Stimulated activated CD4-positive, alpha-beta T cell treated with anti-CD3 and anti-CD28 coated beads, Interleukin-1b, Interleukin-23, amount 100 ng/mL, for 4 hours (primary cell): ENCODE results near the gene TPRA1.

Source experiments
- DNase-seq, 2 donors: peaks; one replicate each; pipeline ENCODE4 v3.0.0-alpha.2; 2020; ENCODE audit warnings: low read depth in 2 of 2

The TPRA1 gene

GRCh38 chr3:127590282-127590592 lies 296 bp downstream of the TPRA1 start:
- DNase-seq = no peak

- DNase-seq = peak in 1 of 2 donors; percentile 22
These were observed 792 bp downstream of the TPRA1 start for GRCh38 chr3:127589600-127590281.

GRCh38 chr3:127588806-127589577 lies 1.5 kb downstream of the TPRA1 start:
- DNase-seq = no peak

DNA sequence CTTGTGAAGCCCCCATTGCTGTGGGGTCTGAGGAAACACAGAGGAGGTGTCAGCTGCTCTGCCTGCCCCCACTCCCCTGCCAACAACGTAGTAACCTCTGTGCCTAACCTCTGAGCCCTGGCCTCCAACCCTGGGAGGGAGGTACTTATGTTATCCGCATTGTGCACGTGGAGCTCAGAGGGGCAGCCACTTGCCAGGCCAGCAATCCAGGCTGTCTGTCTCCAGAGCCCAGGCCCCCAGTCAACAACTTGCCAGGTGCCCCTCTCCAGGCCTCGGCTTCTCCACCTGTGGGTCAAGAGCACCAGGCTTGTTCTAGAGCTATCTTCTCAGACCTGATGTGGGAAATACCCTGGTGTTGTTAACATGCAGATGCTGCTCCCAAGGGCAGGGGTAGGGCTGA lies 2.7 kb downstream of the TPRA1 start:
- DNase-seq = no peak

- DNase-seq = no peak
These were observed 4.6 kb downstream of the TPRA1 start for GRCh38 chr3:127585813-127586413.

DNA sequence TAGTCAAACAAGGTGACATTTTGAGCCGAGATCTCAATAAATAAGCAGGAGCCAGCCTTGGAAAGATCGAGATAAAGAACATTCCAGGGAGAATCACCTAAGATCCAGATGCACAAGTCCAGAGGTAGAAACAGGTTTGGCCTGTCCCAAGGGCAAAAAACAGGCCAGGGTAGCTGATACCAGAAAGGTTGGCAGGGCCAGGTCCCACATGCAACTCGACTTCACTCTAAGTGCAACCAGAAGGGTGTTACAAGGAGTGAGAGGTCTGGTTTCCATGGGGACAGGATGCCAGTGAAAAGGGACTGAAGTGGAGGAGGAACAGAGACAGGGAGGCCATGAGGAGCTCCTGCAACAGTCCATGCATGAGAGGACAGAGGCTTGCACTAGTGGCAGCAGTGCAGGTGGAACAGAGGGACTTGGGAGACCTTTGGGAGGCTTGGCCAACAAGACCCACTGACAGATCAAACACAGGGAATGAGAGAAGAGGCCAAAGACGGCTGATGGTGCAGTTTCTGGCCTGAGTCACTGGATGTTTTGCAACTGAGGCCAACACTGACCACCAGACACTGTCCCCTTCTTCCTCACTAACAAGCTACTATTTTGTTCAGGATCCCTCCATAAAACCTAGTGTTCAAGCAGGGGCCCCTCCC lies 5.2 kb downstream of the TPRA1 start:
- DNase-seq = no peak

DNA sequence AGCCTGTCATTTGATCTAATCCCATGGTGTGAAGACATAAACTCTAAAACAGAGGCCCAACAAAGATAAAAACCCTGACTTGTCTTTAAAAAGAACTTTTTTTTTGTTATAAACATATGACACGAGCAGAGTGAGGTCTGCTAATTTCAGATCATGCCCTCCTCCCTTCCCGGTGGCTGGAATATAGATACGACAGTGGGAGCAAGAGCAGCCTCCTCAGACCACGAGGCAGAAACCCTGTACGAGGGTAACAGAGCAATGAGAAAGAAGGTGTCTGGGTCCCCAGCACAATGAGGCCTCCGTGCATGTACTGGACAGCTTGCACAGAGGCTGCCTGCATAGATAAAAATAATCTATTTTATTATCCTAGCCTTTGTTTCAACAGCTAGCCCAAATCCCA lies 5.8 kb downstream of the TPRA1 start:
- no peak for DNase-seq

GRCh38 chr3:127580327-127581060 lies 10.0 kb downstream of the TPRA1 start:
- DNase-seq = no peak

DNA sequence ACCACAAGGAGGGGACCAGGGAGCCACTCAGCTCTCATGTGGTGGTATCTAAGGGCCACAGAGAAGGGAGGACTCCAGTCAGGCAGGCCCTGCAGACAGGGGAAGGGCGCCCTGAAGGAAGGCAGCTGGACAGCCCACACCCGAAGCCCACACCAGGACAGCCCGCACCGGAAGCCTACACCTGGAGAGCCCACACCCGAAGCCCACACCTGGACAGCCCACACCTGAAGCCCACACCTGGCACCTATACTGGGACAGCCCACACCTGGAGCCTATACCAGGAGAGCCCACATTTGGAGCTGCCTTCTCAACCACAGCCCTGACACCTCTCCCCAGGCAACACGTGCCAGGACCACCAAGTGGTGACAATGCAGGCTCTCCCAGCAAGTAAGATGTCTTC lies 11.7 kb downstream of the TPRA1 start:
- DNase-seq = no peak

DNA sequence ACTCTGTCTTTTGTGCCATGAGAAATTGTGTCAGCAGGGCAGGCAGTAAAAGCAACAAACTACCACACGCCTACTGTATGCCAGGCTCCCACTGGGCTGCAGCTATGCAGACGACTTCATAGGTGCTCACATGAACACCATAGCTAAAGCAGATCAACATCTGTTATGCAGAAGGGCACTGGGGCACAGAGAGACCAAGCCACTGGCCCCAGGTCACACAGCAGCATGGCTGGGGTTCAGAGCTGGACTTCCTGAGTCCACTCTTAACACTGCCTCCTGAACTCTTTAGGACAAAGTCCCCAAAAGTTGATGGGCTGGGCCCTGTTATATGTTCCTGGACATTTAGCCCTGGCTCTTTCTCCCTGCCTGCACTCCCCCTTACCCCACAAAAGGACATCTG lies 12.4 kb downstream of the TPRA1 start:
- no peak for DNase-seq

GRCh38 chr3:127577448-127577847 lies 13.1 kb downstream of the TPRA1 start:
- DNase-seq = no peak

GRCh38 chr3:127574880-127575878 lies 15.4 kb downstream of the TPRA1 start:
- peak; percentile 73 to 83 for DNase-seq

GRCh38 chr3:127573912-127574311 lies 16.6 kb downstream of the TPRA1 start:
- DNase-seq = no peak

- DNase-seq = no peak
These were observed 17.1 kb downstream of the TPRA1 start for GRCh38 chr3:127573401-127573800.

DNA sequence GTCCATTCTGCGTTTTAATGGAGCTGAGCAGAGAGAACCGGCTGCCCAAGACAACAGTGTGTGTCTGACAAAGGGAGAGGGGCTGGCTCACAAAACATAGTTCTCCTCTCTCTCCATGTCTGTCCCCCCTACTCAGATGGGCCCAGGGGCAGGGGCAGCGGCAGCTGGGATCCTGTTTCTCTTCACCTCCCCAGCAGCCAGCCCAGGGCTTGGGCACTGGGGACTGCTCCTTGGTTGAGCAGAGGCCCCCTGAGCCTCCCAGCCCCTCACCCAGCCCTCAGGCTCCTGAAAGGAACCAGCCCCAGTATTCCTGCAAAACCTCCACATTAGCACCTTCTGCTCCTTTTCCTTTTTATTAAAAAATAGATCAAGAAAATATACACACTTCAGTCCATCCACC lies 17.8 kb downstream of the TPRA1 start:
- no peak for DNase-seq

DNA sequence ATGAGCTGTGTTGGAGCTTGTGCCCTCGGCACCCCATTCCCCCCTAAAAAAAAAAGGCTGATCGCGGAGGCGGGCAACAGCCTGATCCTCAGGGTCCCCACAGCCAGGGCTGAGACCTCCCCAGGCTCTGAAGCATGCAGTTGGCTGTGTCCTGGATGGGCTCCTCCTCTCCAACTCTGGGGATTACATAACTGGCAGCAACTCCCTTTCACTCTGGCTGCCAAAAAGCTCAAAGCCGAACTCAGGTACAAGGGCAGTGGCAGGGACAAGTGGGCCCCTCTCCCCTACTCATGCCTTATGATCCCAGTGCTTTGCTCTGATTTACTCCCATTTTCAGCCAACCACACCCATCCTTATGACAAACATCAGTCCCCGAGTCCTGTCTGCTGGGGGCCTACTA lies 18.3 kb downstream of the TPRA1 start:
- DNase-seq = no peak

DNA sequence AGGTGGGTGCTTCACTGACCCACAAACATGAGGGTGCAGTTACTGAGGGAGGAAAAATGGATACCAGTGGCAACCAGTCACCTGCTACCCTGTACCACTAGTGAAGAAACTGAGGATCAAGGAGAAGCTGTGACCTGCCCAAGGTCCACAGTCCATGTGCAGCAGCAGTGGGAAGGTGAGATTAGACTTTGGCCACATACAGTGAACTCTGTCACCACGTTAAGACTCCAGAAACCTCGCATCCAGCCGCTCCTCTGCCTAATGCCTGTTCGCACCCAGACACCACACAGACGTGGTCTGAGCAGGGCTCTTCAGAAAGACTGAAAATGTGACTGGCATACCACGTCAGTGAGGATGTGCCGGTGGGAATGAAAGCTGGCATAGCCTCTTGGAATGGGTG lies 20.0 kb downstream of the TPRA1 start:
- DNase-seq = no peak

- DNase-seq = no peak
These were observed 21.4 kb downstream of the TPRA1 start for GRCh38 chr3:127569160-127569559.

DNA sequence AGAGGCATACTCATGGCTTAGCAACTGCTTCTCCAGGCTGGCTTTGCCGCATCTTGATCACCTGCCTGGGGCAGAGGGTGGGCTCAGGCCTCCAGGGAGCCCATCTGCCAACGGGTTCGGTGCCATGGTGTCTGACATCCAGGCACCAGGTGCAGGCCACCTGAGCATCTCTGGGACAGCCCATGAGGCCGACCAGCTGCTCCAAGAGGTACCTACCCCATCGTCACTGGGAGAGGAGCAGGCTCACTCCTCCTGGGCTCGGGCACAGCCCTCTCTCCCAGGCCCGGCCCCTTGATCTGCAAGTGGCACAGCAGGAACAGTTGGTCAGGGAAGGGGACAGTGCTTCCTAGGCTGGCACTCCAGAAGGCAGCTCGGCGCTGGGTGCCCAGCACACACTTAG lies 21.9 kb downstream of the TPRA1 start:
- no peak for DNase-seq

GRCh38 chr3:127566833-127567232 lies 23.7 kb downstream of the TPRA1 start:
- no peak for DNase-seq

- no peak for DNase-seq
These were observed 24.8 kb downstream of the TPRA1 start for GRCh38 chr3:127565711-127566110.
